ENCODE measurements around the gene SMIM9.
"Not testable (repeated sequence)": the region's sequence is repeated elsewhere in the genome, so short reads cannot be mapped to it uniquely, and the experiment has no call there.

The SMIM9 gene

GRCh38 chrX:154834562-154834961 is at the start of gene SMIM9:
SMIM9 (minus strand) TSS chrX:154834662; CDS start chrX:154830856, 3,806 bp downstream.
- FAIRE-seq, result no peak

GRCh38 chrX:154884069-154884468 is 49.6 kb upstream of the SMIM9 start:
- FAIRE-seq, result not testable (repeated sequence)

- no peak for FAIRE-seq
Measured at GRCh38 chrX:154873329-154873728, 38.9 kb upstream of the SMIM9 start.

GRCh38 chrX:154868522-154868921 is 34.1 kb upstream of the SMIM9 start:
- not testable (repeated sequence) for FAIRE-seq

GRCh38 chrX:154855256-154855655 is 20.8 kb upstream of the SMIM9 start:
- FAIRE-seq, result no peak

GRCh38 chrX:154850957-154851611 is 16.6 kb upstream of the SMIM9 start:
- FAIRE-seq, result no peak

GRCh38 chrX:154840856-154841255 is 6.4 kb upstream of the SMIM9 start:
- FAIRE-seq, result peak; percentile 90

- no peak for FAIRE-seq
Measured at GRCh38 chrX:154836163-154836562, 1.7 kb upstream of the SMIM9 start.

- no peak for FAIRE-seq
Measured at GRCh38 chrX:154833746-154834274, 652 bp downstream of the SMIM9 start.

GRCh38 chrX:154829926-154830442 is 4.5 kb downstream of the SMIM9 start:
- no peak for FAIRE-seq

- peak; percentile 24 for FAIRE-seq
Measured at GRCh38 chrX:154829134-154829533, 5.3 kb downstream of the SMIM9 start.

GRCh38 chrX:154828016-154828408 is 6.5 kb downstream of the SMIM9 start:
- FAIRE-seq, result no peak

GRCh38 chrX:154827194-154828015 is 7.1 kb downstream of the SMIM9 start:
- peak; percentile 49 for FAIRE-seq

- FAIRE-seq, result not testable (repeated sequence)
Measured at GRCh38 chrX:154825586-154825985, 8.9 kb downstream of the SMIM9 start.

GRCh38 chrX:154824638-154825037 is 9.8 kb downstream of the SMIM9 start:
- no peak for FAIRE-seq

- FAIRE-seq, result no peak
Measured at GRCh38 chrX:154822029-154822428, 12.4 kb downstream of the SMIM9 start.

- FAIRE-seq, result no peak
Measured at GRCh38 chrX:154821523-154821922, 12.9 kb downstream of the SMIM9 start.

- FAIRE-seq, result no peak
Measured at GRCh38 chrX:154819771-154820341, 14.6 kb downstream of the SMIM9 start.

GRCh38 chrX:154818916-154819770 is 15.3 kb downstream of the SMIM9 start:
- no peak for FAIRE-seq

GRCh38 chrX:154817048-154817618 is 17.3 kb downstream of the SMIM9 start:
- not testable (repeated sequence) for FAIRE-seq

GRCh38 chrX:154816326-154816898 is 18.1 kb downstream of the SMIM9 start:
- FAIRE-seq, result not testable (repeated sequence)

All from colon (tissue), 2 donors.